NT2/D1 (cell line): Measurements from ENCODE around the gene DNAJC1.

Experiments used
- SUZ12 ChIP-seq: IDR thresholded peaks from 2 replicates; pipeline ENCODE4 v1.6.1; 2011; ENCODE audit not compliant: insufficient read length, insufficient read depth; ENCODE audit errors: extremely low read depth
- YY1 ChIP-seq: IDR thresholded peaks from 2 replicates; pipeline ENCODE4 v1.6.1; 2011; ENCODE audit not compliant: insufficient read length, insufficient read depth
- ZNF274 ChIP-seq: IDR thresholded peaks from 2 replicates; pipeline ENCODE4 v1.6.1; 2011; ENCODE audit warnings: mild to moderate bottlenecking, low read depth, low read length

DNA sequence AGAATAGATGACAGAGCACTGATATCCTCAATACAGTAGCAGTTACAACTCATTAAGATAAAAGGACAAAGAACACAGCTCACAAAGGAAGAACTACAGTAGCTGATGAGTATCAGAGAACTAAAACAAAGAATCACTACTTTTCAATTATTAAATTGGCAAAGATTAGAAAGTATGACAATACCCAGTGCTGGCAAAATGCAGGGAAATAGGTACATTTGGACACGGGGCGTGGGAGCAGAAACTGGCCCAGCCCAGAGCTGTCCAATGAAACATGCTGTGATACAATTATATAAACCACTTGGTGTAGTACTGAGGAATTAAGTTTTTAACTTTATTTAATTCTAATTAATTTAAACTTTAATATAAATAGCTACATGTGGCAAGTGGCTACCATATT is 243.2 kb downstream of the DNAJC1 start:
- TF ChIP-seq YY1 (no peak), ZNF274 (no peak), SUZ12 (no peak)
